Mucosa of descending colon (tissue), 3 donors: ENCODE data around the gene DRC7. TPM values are rescaled to one million over a fixed set of nuclear protein-coding genes. Genes with fewer than 3 reads are reported as not detected.

ENCODE experiments used
- ATAC-seq: fragments of 200-7000 bp; cut with Tn5 transposase; one replicate; pipeline ENCODE4 v1.9.1; 2020; ENCODE audit warnings: mild to moderate bottlenecking, moderate library complexity
- DNase-seq, 3 donors: peaks; one replicate each; pipeline ENCODE4 v3.0.0-alpha.2; 2020
- H3K36me3 ChIP-seq: fragments of 200-600 bp; one replicate; pipeline ENCODE4 v1.8.0; 2021; ENCODE audit warnings: low read depth, mild to moderate bottlenecking
- H3K4me1 ChIP-seq: fragments of 200-600 bp; one replicate; pipeline ENCODE4 v1.8.0; 2021; ENCODE audit warnings: low read depth, mild to moderate bottlenecking
- H3K4me3 ChIP-seq: fragments of 200-600 bp; one replicate; pipeline ENCODE4 v1.8.0; 2021; ENCODE audit warnings: mild to moderate bottlenecking
- H3K9me3 ChIP-seq: fragments of 200-600 bp; one replicate; pipeline ENCODE4 v1.8.0; 2021; ENCODE audit warnings: mild to moderate bottlenecking
- intact Hi-C, 2 donors: fragments of 100-400 bp; cut with DNase I in 1 of 2; cut with micrococcal nuclease in 1 of 2; formaldehyde crosslinking; loops; one replicate each; pipeline versions ENCODE4 v1.11.0 to v1.11.1; 2022; cut with DNase I, micrococcal nuclease
- total RNA-seq, 3 donors: library from RNA; stranded (reverse); fragmentation: NEBNext Ultra II Directional in 2 of 3; extraction: Animal tissue kit (Norgen Biotek cat#: 25700) in 2 of 3; gene quantifications; one replicate each; pipeline versions ENCODE4 v1.2.1 to v1.2.4, GENCODE V29; 2021 to 2023
- TF ChIP-seq, protein P1 (sequence below): fragments of 200-600 bp; IDR thresholded peaks from one replicate; pipeline ENCODE4 v1.8.0; 2022; ENCODE audit warnings: antibody characterized with exemption, mild to moderate bottlenecking
- donor health status: DM: no; HTN: no; CAD: no; lungs with moderate emphysema.
- donor health status: DM: no; HTN: no; CAD: no.
- donor health status: DM: no; HTN: yes; CAD: no.

DRC7 gene
- total RNA-seq, 3 donors from 2014 or later, result not detected

DNA sequence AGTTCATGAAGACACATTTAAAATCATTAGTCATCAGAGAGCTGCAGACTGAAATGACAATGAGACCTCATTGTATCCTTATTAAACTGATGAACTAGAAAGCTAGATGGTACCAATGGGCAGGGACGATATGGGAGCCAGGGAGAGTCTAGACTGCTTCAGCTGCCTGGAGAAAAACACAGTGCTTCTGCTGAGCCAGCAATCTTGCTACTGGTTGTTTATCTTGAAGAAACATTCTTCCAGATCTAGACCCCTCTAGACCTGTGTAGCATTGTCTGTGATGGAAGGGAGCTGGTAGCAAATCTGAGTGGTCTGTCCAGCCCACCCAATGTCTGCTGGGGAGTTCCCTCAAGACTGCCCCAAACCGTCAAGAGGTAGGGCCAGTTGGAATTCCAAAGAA is 2.0 kb upstream of the DRC7 start:
- intact Hi-C loops, result no loop called here
- H3K9me3 ChIP-seq, result no peaks in the 10 kb centered on the region
- ATAC-seq (no peak), DNase-seq (no peak)
- H3K36me3 ChIP-seq, result no peaks in the 10 kb centered on the region
- H3K4me1 ChIP-seq, result no peaks in the 10 kb centered on the region
- no peak overlapping the region for H3K4me3 ChIP-seq
- TF ChIP-seq, protein P1, sequence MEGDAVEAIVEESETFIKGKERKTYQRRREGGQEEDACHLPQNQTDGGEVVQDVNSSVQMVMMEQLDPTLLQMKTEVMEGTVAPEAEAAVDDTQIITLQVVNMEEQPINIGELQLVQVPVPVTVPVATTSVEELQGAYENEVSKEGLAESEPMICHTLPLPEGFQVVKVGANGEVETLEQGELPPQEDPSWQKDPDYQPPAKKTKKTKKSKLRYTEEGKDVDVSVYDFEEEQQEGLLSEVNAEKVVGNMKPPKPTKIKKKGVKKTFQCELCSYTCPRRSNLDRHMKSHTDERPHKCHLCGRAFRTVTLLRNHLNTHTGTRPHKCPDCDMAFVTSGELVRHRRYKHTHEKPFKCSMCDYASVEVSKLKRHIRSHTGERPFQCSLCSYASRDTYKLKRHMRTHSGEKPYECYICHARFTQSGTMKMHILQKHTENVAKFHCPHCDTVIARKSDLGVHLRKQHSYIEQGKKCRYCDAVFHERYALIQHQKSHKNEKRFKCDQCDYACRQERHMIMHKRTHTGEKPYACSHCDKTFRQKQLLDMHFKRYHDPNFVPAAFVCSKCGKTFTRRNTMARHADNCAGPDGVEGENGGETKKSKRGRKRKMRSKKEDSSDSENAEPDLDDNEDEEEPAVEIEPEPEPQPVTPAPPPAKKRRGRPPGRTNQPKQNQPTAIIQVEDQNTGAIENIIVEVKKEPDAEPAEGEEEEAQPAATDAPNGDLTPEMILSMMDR, result no peak

DNA sequence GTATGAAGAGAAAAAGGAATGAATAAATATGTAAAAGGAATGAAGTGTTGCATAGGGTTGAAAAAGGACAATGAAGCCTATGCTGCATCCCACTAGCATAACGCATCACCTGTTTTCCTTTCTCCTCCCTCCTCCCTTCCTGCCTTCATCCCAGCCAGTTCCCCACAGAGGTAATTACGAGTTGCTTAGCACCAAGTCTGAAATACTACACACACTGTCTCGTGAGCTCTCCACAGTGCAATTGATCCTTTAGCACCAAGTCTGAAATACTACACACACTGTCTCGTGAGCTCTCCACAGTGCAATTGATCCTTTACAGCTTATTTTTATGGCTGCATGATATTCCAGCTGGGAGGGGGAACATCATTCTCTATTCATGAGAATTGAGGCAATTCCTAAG is 1.1 kb upstream of the DRC7 start:
- TF ChIP-seq, protein P1, result no peak
- Histone ChIP-seq H3K4me1 (no peaks in the 10 kb centered on the region), H3K9me3 (no peaks in the 10 kb centered on the region), H3K36me3 (no peaks in the 10 kb centered on the region), H3K4me3 (no peak overlapping the region)
- ATAC-seq (no peak), DNase-seq (no peak)
- intact Hi-C loops, result no loop called here

DNA sequence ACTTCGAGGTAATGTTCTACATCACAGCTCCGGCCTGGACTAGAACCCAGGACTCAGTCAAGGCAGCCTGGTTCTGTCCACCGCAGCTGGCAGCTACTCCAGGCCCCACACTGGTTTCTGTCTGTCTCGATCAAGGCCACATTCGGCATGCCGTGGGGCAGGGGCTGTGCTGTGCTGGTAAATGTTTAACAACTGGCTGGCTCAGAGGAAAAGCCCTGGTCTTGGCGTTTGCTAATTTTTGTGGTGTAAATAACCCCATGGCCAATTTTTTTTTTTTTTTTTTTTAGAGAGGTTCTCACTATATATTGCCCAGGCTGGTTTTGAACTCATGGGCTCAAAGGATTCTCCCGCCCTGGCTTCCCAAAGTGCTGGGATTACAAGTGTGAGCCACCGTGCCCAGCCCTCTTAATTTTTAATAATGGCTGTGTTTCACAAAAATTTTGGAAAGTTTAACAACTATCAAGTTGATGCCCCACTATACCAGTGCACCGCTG is 328 bp upstream of the DRC7 start:
- no peaks in the 10 kb centered on the region for H3K36me3 ChIP-seq
- H3K9me3 ChIP-seq, result no peaks in the 10 kb centered on the region
- no peak for ATAC-seq
- TF ChIP-seq, protein P1, result no peak
- no peak overlapping the region for H3K4me3 ChIP-seq
- DNase-seq, result no peak
- intact Hi-C loops, result no loop called here
- no peaks in the 10 kb centered on the region for H3K4me1 ChIP-seq

DNA sequence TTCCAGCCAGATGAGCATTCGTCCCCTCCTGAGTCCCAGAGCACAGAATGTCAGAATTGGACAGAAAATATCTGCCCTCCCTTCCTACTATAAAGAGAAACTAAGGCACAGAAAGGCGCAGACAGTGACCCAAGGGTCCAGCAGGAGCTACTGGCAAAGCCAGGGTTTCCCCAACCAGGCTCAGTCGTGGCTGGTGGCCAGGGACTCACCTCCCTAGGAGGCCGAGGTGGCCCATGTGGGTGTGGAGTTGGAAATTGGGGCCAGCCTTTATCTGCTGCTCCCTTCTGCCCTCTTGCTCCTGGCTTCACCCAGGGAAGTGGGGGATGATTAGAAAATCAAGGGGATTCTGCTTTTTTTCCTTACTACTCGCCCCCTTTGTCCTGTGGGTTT is 1.1 kb downstream of the DRC7 start:
- TF ChIP-seq, protein P1, result no peak
- intact Hi-C loops, result no loop called here
- no peaks in the 10 kb centered on the region for H3K4me1 ChIP-seq
- no peaks in the 10 kb centered on the region for H3K9me3 ChIP-seq
- ATAC-seq, result no peak
- DNase-seq, result no peak
- no peaks in the 10 kb centered on the region for H3K36me3 ChIP-seq
- H3K4me3 ChIP-seq, result no peak overlapping the region

DNA sequence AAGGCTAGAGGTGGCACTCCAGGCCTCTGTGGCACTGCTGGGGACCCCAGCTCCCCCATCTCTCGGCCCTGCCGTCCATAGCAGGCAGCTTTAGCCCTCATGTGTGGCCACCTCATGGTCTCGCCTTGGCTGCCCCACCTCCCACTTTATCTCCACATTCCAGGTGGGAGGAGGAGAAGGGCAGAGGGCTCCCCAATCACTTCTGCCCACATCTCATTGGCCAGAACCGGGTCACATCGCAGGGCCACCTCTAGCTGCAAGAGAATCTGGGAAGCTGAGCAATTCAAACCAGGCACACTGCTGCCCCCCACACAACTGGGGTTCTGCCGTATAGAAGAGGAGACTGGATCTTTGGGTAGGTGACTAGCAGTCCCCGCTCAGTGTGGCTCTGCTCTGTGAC is 1.6 kb downstream of the DRC7 start:
- intact Hi-C loops, result no loop called here
- no peak overlapping the region for H3K4me3 ChIP-seq
- DNase-seq, result no peak
- H3K4me1 ChIP-seq, result no peaks in the 10 kb centered on the region
- H3K9me3 ChIP-seq, result no peaks in the 10 kb centered on the region
- TF ChIP-seq, protein P1, result no peak
- no peak for ATAC-seq
- no peaks in the 10 kb centered on the region for H3K36me3 ChIP-seq

DNA sequence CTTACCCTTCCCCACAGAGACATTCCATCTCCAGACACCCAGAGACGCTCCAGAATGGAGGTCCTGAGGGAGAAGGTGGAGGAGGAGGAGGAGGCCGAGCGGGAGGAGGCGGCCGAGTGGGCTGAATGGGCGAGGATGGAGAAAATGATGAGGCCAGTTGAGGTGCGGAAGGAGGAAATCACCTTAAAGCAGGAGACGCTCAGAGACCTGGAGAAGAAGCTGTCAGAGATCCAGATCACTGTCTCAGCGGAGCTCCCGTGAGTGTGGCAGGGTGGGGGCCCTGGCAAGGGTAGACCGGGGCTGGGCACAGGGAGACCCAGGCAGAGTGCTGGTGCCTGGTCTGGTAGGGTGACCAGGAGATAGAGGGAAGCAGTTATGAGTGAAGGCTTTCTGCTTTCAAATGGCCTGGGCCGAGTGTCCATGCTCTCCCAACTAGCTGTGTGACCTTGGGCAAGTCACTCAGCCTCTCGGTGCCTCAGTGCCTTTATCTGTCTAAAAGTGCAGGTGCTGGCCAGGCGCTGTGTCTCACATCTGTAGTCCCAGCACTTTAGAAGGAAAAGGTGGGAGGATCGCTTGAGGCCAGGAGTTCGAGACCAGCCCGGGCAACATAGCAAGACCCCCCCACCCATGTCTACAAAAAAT is 3.4 kb downstream of the DRC7 start:
- Histone ChIP-seq H3K9me3 (no peaks in the 10 kb centered on the region), H3K36me3 (no peaks in the 10 kb centered on the region), H3K4me3 (no peak overlapping the region), H3K4me1 (no peaks in the 10 kb centered on the region)
- TF ChIP-seq, protein P1, result no peak
- intact Hi-C loops, result no loop called here
- no peak for DNase-seq
- ATAC-seq, result no peak
